ENCODE data around the gene TRAF4.

- TF ChIP-seq POLR2A (IDR thresholded peaks at IDR 0.05; ENCODE audit: low read depth, low read length) (no peak), CTCF (IDR thresholded peaks at IDR 0.05; ENCODE audit: extremely low read depth in 1 of 2, insufficient read depth in 1 of 2, low read depth in 1 of 2, low read length in 2 of 2) (no peak), MYC (IDR thresholded peaks at IDR 0.05; ENCODE audit: low read depth, low read length) (no peak), POLR2AphosphoS5 (IDR thresholded peaks at IDR 0.05; ENCODE audit: insufficient read depth, low read depth, low read length) (no peak), EZH2 (IDR thresholded peaks at IDR 0.05; ENCODE audit: borderline replicate concordance, low read depth, low read length, severe bottlenecking) (no peak), JUN (IDR thresholded peaks at IDR 0.05; ENCODE audit: borderline replicate concordance, insufficient read depth, insufficient read length, low read depth) (no peak), MAX (IDR thresholded peaks at IDR 0.05; ENCODE audit: insufficient read depth, insufficient read length) (no peak), FOS (IDR thresholded peaks at IDR 0.05; ENCODE audit: borderline replicate concordance, insufficient read depth, low read length) (no peak), GATA2 (IDR thresholded peaks at IDR 0.05; ENCODE audit: insufficient read depth, insufficient read length, low read depth, low read length) (no peak)
Measured at GRCh38 chr17:28751600-28752366, 8.0 kb downstream of the TRAF4 start.

Measured in endothelial cell of umbilical vein (primary cell).